ENCODE measurements around the gene STAG1. TPM values are rescaled to one million over a fixed set of nuclear protein-coding genes. Genes with fewer than 3 reads are reported as not detected.

STAG1 gene
- total and polyA plus RNA-seq, 4 donors, result 4.6 to 28.0 (median 16.6) TPM

DNA sequence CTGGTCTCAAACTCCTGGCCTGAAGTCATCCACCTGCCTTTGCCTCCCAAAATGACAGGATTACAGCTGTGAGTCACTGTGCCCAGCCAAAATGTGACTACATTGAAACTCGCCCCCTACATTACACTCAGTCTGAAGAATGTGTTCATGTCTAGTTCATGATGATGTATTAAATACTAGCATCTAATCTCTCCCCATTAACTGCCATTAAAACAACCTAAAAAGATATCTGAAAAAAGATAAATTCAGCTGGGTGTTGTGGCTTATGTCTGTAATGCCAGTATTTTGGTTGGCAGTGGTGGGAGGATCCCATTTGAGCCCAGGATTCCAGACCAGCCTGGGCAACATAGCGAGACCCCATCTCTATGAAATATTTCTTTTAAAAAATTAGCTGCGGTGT is 342.6 kb downstream of the STAG1 start (continued):
- TF ChIP-seq REST (IDR thresholded peaks at IDR 0.05) (no peak), FOXA2 (IDR thresholded peaks at IDR 0.05) (no peak)
- TF ChIP-seq, protein P1, sequence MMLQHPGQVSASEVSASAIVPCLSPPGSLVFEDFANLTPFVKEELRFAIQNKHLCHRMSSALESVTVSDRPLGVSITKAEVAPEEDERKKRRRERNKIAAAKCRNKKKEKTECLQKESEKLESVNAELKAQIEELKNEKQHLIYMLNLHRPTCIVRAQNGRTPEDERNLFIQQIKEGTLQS (IDR thresholded peaks at IDR 0.05), result no peak

GRCh38 chr3:136404056-136404455 is 348.1 kb downstream of the STAG1 start:
- no peaks in the 10 kb centered on the region for H3K9me3 ChIP-seq (ENCODE audit: control insufficient read depth in 4 of 4, low read length in 3 of 4)
- no peak overlapping the region for H3K4me3 ChIP-seq (ENCODE audit: low read depth in 1 of 3, low read length in 3 of 3)
- H3K27me3 ChIP-seq (ENCODE audit: control insufficient read depth in 4 of 4, insufficient read depth in 4 of 4, low read length in 3 of 4), result no peaks in the 10 kb centered on the region
- H3K36me3 ChIP-seq (ENCODE audit: control insufficient read depth in 4 of 4, insufficient read depth in 3 of 4, low read depth in 1 of 4, low read length in 3 of 4), result peaks cover 0 to 3% (median 0%) of the 10 kb centered on the region in 4 donors
- H3K9ac ChIP-seq (ENCODE audit: low read depth in 1 of 2, low read length in 2 of 2), result no peak overlapping the region
- no peak for DNase-seq (ENCODE audit: low spot score)
- no peaks in the 10 kb centered on the region for H3K4me1 ChIP-seq (ENCODE audit: control insufficient read depth in 4 of 4, insufficient read depth in 4 of 4, low read length in 3 of 4)
- no peak for TF ChIP-seq NR2F2 (IDR thresholded peaks at IDR 0.05)
- no peak for TF ChIP-seq SP1 (IDR thresholded peaks at IDR 0.05)
- no peak for TF ChIP-seq MAX (IDR thresholded peaks at IDR 0.05)
- no peak for TF ChIP-seq FOXA1 (IDR thresholded peaks at IDR 0.05)
- TF ChIP-seq, protein P1 (IDR thresholded peaks at IDR 0.05), result no peak
- no peak for TF ChIP-seq TAF1 (conservative IDR thresholded peaks at IDR 0.05)
- TF ChIP-seq, protein P2, sequence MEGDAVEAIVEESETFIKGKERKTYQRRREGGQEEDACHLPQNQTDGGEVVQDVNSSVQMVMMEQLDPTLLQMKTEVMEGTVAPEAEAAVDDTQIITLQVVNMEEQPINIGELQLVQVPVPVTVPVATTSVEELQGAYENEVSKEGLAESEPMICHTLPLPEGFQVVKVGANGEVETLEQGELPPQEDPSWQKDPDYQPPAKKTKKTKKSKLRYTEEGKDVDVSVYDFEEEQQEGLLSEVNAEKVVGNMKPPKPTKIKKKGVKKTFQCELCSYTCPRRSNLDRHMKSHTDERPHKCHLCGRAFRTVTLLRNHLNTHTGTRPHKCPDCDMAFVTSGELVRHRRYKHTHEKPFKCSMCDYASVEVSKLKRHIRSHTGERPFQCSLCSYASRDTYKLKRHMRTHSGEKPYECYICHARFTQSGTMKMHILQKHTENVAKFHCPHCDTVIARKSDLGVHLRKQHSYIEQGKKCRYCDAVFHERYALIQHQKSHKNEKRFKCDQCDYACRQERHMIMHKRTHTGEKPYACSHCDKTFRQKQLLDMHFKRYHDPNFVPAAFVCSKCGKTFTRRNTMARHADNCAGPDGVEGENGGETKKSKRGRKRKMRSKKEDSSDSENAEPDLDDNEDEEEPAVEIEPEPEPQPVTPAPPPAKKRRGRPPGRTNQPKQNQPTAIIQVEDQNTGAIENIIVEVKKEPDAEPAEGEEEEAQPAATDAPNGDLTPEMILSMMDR (IDR thresholded peaks at IDR 0.05; ENCODE audit: low read depth, low read length, missing input control), result no peak
- TF ChIP-seq JUND (IDR thresholded peaks at IDR 0.05), result no peak
- no peak for TF ChIP-seq ZBTB33 (IDR thresholded peaks at IDR 0.05)
- no peak for TF ChIP-seq RAD21 (IDR thresholded peaks at IDR 0.05)
- no peak for TF ChIP-seq RXRA (IDR thresholded peaks at IDR 0.05)
- 93% methylated on average over 2 of the region's 2 CpGs for WGBS
- H3K27ac ChIP-seq (ENCODE audit: low read depth in 1 of 2, low read length in 2 of 2), result no peak overlapping the region

DNA sequence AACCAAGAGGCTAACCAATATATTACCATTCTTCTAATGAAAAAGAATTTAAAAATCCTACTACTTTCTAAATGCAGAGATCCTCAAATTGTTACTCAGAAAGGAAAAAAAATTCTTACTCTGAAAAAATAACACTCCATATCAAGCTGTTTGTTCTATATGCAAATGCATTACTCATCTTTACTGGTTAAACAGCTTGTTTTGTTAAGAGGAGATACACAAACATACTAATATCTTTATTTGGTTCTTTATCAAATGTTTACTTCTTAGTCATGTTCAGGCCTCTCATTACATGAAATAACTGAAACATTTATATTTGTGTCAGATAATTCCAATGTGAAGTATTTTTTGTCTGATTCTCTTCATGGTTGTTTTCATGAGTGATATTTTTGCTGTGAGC is 355.3 kb downstream of the STAG1 start:
- peaks cover 0 to 2% (median under 1%) of the 10 kb centered on the region in 4 donors for H3K36me3 ChIP-seq (ENCODE audit: control insufficient read depth in 4 of 4, insufficient read depth in 3 of 4, low read depth in 1 of 4, low read length in 3 of 4)
- no peaks in the 10 kb centered on the region for H3K9me3 ChIP-seq (ENCODE audit: control insufficient read depth in 4 of 4, low read length in 3 of 4)
- no peak for TF ChIP-seq NR2F2 (IDR thresholded peaks at IDR 0.05)

More for the DNA sequence above, 355.3 kb downstream of the STAG1 start:
- Histone ChIP-seq H3K9ac (ENCODE audit: low read depth in 1 of 2, low read length in 2 of 2) (no peak overlapping the region), H3K27me3 (ENCODE audit: control insufficient read depth in 4 of 4, insufficient read depth in 4 of 4, low read length in 3 of 4) (no peaks in the 10 kb centered on the region), H3K4me3 (ENCODE audit: low read depth in 1 of 3, low read length in 3 of 3) (no peak overlapping the region), H3K27ac (ENCODE audit: low read depth in 1 of 2, low read length in 2 of 2) (no peak overlapping the region), H3K4me1 (ENCODE audit: control insufficient read depth in 4 of 4, insufficient read depth in 4 of 4, low read length in 3 of 4) (peaks cover 0 to 9% (median 0%) of the 10 kb centered on the region in 4 donors)
- no peak for DNase-seq (ENCODE audit: low spot score)
